Hindlimb muscle (tissue), 1 donor: ENCODE results near the gene GAGE12J. TPM values are rescaled to one million over a fixed set of nuclear protein-coding genes. Genes with fewer than 3 reads are reported as not detected.
"Not testable (repeated sequence)": the region's sequence is repeated elsewhere in the genome, so short reads cannot be mapped to it uniquely, and the experiment has no call there.

Experiments used
- DNase-seq: peaks from one replicate; pipeline ENCODE4 v3.0.0-alpha.2; 2013
- polyA plus RNA-seq: library from polyadenylated mRNA; unstranded; fragments of 120-200 nt; gene quantifications from one replicate; pipeline ENCODE4 v1.2.1, GENCODE V29; 2013; ENCODE audit not compliant: insufficient read length

GAGE12J gene
- not detected for polyA plus RNA-seq

GRCh38 chrX:49321737-49322136, at the start of gene GAGE12J:
GAGE12J (plus strand) TSS chrX:49322037; CDS start chrX:49323194, 1,157 bp downstream.
- not testable (repeated sequence) for DNase-seq

GRCh38 chrX:49272421-49272820, 49.4 kb upstream of the GAGE12J start:
- DNase-seq = no peak

- DNase-seq = no peak
Observed at GRCh38 chrX:49273181-49273727, 48.6 kb upstream of the GAGE12J start.

- DNase-seq = no peak
Observed at GRCh38 chrX:49276207-49276606, 45.6 kb upstream of the GAGE12J start.

- DNase-seq = no peak
Observed at GRCh38 chrX:49276671-49277534, 44.9 kb upstream of the GAGE12J start.

- no peak for DNase-seq
Observed at GRCh38 chrX:49277535-49277830, 44.4 kb upstream of the GAGE12J start.

GRCh38 chrX:49278081-49278480, 43.8 kb upstream of the GAGE12J start:
- no peak for DNase-seq

GRCh38 chrX:49282647-49283011, 39.2 kb upstream of the GAGE12J start:
- DNase-seq = no peak

- DNase-seq = no peak
Observed at GRCh38 chrX:49284212-49284611, 37.6 kb upstream of the GAGE12J start.

- no peak for DNase-seq
Observed at GRCh38 chrX:49286136-49286535, 35.7 kb upstream of the GAGE12J start.

- DNase-seq = no peak
Observed at GRCh38 chrX:49286581-49286980, 35.3 kb upstream of the GAGE12J start.

- DNase-seq = no peak
Observed at GRCh38 chrX:49287665-49288064, 34.2 kb upstream of the GAGE12J start.

- DNase-seq = no peak
Observed at GRCh38 chrX:49290215-49290614, 31.6 kb upstream of the GAGE12J start.

GRCh38 chrX:49291615-49292337, 30.1 kb upstream of the GAGE12J start:
- no peak for DNase-seq

GRCh38 chrX:49292400-49293362, 29.2 kb upstream of the GAGE12J start:
- no peak for DNase-seq

GRCh38 chrX:49299293-49299692, 22.5 kb upstream of the GAGE12J start:
- DNase-seq = not testable (repeated sequence)

- no peak for DNase-seq
Observed at GRCh38 chrX:49300703-49301102, 21.1 kb upstream of the GAGE12J start.

- no peak for DNase-seq
Observed at GRCh38 chrX:49303346-49303745, 18.5 kb upstream of the GAGE12J start, which contains the start of gene GAGE10. GAGE10 (plus strand) TSS chrX:49303646; CDS start chrX:49304860, 1,214 bp downstream.

- DNase-seq = not testable (repeated sequence)
Observed at GRCh38 chrX:49307775-49308174, 14.1 kb upstream of the GAGE12J start.

GRCh38 chrX:49308604-49309269, 13.1 kb upstream of the GAGE12J start:
- no peak for DNase-seq

GRCh38 chrX:49309401-49309981, 12.3 kb upstream of the GAGE12J start:
- DNase-seq = no peak
